OCI-LY1 (cell line): Measurements from ENCODE around the gene MFAP3.

Experiments
- H2AFZ ChIP-seq: fragments of 200-600 bp; sonication (generic), shearing (Covaris generic); 2 replicates; pipeline ENCODE4 v1.6.0; 2014; ENCODE audit warnings: antibody characterized with exemption, mild to moderate bottlenecking, low read length
- H3F3A ChIP-seq: fragments of 200-600 bp; sonication (generic), shearing (Covaris generic); 2 replicates; pipeline ENCODE4 v1.6.0; 2014; ENCODE audit warnings: mild to moderate bottlenecking, antibody characterized with exemption, low read length, moderate library complexity; ENCODE audit not compliant: insufficient read depth
- H3K27ac ChIP-seq: fragments of 200-600 bp; sonication (generic); 2 replicates; pipeline ENCODE4 v1.5.1; 2014; ENCODE audit warnings: low read length, mixed run types, mild to moderate bottlenecking, low read depth; ENCODE audit not compliant: poor library complexity, severe bottlenecking
- H3K27me3 ChIP-seq: fragments of 200-600 bp; sonication (generic); 2 replicates; pipeline ENCODE4 v1.6.0; 2014; ENCODE audit warnings: antibody characterized with exemption, mild to moderate bottlenecking, low read length, moderate library complexity; ENCODE audit not compliant: insufficient read depth
- H3K36me3 ChIP-seq: fragments of 200-600 bp; sonication (generic); 2 replicates; pipeline ENCODE4 v1.6.1; 2014; ENCODE audit warnings: mild to moderate bottlenecking, antibody characterized with exemption, low read length, moderate library complexity, mixed read lengths; ENCODE audit not compliant: insufficient read depth
- H3K4me1 ChIP-seq: fragments of 200-600 bp; sonication (generic); 2 replicates; pipeline ENCODE4 v1.5.1; 2014; ENCODE audit warnings: mild to moderate bottlenecking, low read length, moderate library complexity; ENCODE audit not compliant: insufficient read depth, severe bottlenecking
- H3K4me2 ChIP-seq: fragments of 200-600 bp; sonication (generic), shearing (Covaris generic); 2 replicates; pipeline ENCODE4 v1.6.1; 2014; ENCODE audit warnings: low read length
- H3K4me3 ChIP-seq: fragments of 200-600 bp; sonication (generic); 2 replicates; pipeline ENCODE4 v1.5.1; 2014; ENCODE audit warnings: low read length, low read depth, mild to moderate bottlenecking, mixed read lengths; ENCODE audit not compliant: poor library complexity, severe bottlenecking
- H3K79me2 ChIP-seq: fragments of 200-600 bp; shearing (Covaris generic); 2 replicates; pipeline ENCODE4 v1.6.1; 2016; ENCODE audit warnings: mixed run types, low read length, mixed read lengths; ENCODE audit not compliant: insufficient read depth
- H3K9ac ChIP-seq: fragments of 200-600 bp; sonication (generic), shearing (Covaris generic); 2 replicates; pipeline ENCODE4 v1.6.1; 2014; ENCODE audit warnings: mild to moderate bottlenecking, low read length, mixed read lengths
- H3K9me2 ChIP-seq: fragments of 200-600 bp; sonication (generic), shearing (Covaris generic); 2 replicates; pipeline ENCODE4 v1.6.1; 2014; ENCODE audit warnings: low read depth, mild to moderate bottlenecking, low read length, mixed read lengths
- H3K9me3 ChIP-seq: fragments of 200-600 bp; shearing (Covaris generic); 2 replicates; pipeline ENCODE4 v1.6.1; 2014; ENCODE audit warnings: low read length, mixed read lengths
- H4K20me1 ChIP-seq: fragments of 200-600 bp; sonication (generic), shearing (Covaris generic); 2 replicates; pipeline ENCODE4 v1.6.0; 2016; ENCODE audit warnings: mild to moderate bottlenecking, low read length; ENCODE audit not compliant: insufficient read depth
- EZH2 ChIP-seq: fragments of 200-600 bp; sonication (generic), shearing (Covaris generic); IDR thresholded peaks from 2 replicates; pipeline ENCODE4 v1.8.0; 2017; ENCODE audit warnings: borderline replicate concordance, mixed run types, mild to moderate bottlenecking, antibody characterized with exemption, low read length, moderate library complexity, mixed read lengths
- TF ChIP-seq, protein P1 (sequence below): fragments of 200-600 bp; sonication (generic), shearing (Covaris generic); IDR thresholded peaks from 2 replicates; pipeline ENCODE4 v1.5.1; 2017; ENCODE audit warnings: mild to moderate bottlenecking, antibody characterized with exemption, low read length, moderate library complexity, mixed read lengths

MFAP3 gene

DNA sequence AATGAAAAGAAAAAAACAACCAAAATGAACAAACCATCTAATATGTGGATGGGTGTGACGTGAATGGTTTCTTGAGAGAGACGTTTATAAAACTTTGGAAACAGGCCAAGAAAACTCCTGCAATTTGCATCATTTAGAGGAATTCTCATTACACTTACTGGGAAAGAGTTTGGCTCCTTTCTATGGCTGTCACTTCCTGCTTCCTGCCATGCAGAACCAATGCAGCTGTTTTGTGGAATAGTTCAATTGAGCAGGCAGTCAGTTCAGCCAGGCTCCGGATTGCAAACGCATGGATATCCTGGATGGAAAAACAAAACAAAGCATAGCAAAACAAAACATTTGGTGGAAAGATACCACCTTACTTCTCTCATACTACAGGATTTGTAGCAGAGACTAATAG lies 36.7 kb upstream of the MFAP3 start:
- no peaks in the 10 kb centered on the region for H3K9me3 ChIP-seq
- no peaks in the 10 kb centered on the region; the same call in 1 of the 2 replicates for H3F3A ChIP-seq
- no peaks in the 10 kb centered on the region for H3K27me3 ChIP-seq
- no peak overlapping the region for H3K9ac ChIP-seq
- no peaks in the 10 kb centered on the region for H3K4me1 ChIP-seq
- no peak overlapping the region for H3K4me3 ChIP-seq
- TF ChIP-seq, protein P1, sequence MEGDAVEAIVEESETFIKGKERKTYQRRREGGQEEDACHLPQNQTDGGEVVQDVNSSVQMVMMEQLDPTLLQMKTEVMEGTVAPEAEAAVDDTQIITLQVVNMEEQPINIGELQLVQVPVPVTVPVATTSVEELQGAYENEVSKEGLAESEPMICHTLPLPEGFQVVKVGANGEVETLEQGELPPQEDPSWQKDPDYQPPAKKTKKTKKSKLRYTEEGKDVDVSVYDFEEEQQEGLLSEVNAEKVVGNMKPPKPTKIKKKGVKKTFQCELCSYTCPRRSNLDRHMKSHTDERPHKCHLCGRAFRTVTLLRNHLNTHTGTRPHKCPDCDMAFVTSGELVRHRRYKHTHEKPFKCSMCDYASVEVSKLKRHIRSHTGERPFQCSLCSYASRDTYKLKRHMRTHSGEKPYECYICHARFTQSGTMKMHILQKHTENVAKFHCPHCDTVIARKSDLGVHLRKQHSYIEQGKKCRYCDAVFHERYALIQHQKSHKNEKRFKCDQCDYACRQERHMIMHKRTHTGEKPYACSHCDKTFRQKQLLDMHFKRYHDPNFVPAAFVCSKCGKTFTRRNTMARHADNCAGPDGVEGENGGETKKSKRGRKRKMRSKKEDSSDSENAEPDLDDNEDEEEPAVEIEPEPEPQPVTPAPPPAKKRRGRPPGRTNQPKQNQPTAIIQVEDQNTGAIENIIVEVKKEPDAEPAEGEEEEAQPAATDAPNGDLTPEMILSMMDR: no peak
- no peak for TF ChIP-seq EZH2
- H3K36me3 ChIP-seq: peaks cover 36% of the 10 kb centered on the region
- H3K9me2 ChIP-seq: no peaks in the 10 kb centered on the region
- H3K27ac ChIP-seq: no peak overlapping the region
- no peak overlapping the region for H2AFZ ChIP-seq
- H4K20me1 ChIP-seq: no peaks in the 10 kb centered on the region
- no peaks in the 10 kb centered on the region for H3K79me2 ChIP-seq
- no peak overlapping the region for H3K4me2 ChIP-seq

DNA sequence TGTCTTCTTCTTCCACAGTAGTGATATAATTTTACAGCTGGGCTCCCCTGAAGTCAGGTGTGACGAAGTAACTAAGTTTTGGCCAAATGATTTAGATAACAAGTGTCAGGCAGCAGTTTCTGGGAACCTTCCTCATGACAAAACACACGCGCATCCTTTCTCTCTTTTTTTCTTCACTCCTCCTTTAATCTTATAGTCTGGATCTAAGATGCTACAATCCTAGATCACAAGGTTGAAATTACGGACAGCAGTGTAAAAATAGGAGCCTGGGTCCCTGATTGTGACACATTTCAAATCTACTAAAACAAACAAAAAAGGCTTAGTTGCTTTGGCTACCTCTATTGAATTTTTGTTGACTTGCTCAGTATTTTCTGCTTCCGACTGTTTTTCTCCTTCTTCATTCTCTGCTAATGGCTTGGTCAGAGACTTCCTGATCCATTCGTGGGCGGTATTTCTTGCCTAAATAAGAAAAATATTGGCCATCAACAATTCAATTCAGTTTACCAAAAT lies 36.2 kb upstream of the MFAP3 start:
- H3K27ac ChIP-seq: no peak overlapping the region
- no peak overlapping the region for H3K9ac ChIP-seq
- no peaks in the 10 kb centered on the region for H3K9me3 ChIP-seq
- H2AFZ ChIP-seq: no peak overlapping the region
- no peaks in the 10 kb centered on the region; the same call in 1 of the 2 replicates for H3F3A ChIP-seq
- H3K36me3 ChIP-seq: peaks cover 31% of the 10 kb centered on the region
- no peak overlapping the region for H3K4me3 ChIP-seq
- H3K9me2 ChIP-seq: no peaks in the 10 kb centered on the region
- H3K79me2 ChIP-seq: no peaks in the 10 kb centered on the region
- H4K20me1 ChIP-seq: no peaks in the 10 kb centered on the region
- H3K4me2 ChIP-seq: no peak overlapping the region
- H3K4me1 ChIP-seq: no peaks in the 10 kb centered on the region
- TF ChIP-seq, protein P1: no peak
- TF ChIP-seq EZH2: no peak
- no peaks in the 10 kb centered on the region for H3K27me3 ChIP-seq

DNA sequence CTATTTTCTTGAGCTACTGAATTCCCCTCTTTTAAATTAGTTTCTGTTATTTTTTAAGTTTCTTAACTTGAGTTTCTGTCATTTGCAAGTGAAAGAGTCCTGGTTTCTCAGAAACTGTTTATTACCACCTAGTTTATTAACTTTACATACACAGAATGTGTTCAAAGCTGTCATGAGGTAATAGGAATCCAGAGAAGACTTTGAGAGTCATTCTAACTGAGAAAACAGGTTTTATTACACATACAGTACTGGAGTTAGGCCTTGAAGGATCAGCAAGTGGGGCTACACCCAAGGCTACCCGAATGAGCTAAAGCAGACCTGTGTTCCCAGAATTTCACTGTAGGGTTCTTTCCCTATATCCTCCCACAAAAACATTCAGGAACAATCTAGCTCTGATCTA lies 33.1 kb upstream of the MFAP3 start:
- Histone ChIP-seq H3K9ac (no peak overlapping the region), H3K36me3 (peaks cover 15% of the 10 kb centered on the region), H3K4me1 (no peaks in the 10 kb centered on the region), H3F3A (no peaks in the 10 kb centered on the region; the same call in 1 of the 2 replicates), H4K20me1 (no peaks in the 10 kb centered on the region), H3K9me2 (no peaks in the 10 kb centered on the region), H3K27me3 (no peaks in the 10 kb centered on the region), H3K79me2 (no peaks in the 10 kb centered on the region), H2AFZ (no peak overlapping the region), H3K4me3 (no peak overlapping the region), H3K27ac (no peak overlapping the region), H3K9me3 (no peaks in the 10 kb centered on the region), H3K4me2 (no peak overlapping the region)
- TF ChIP-seq EZH2: no peak
- TF ChIP-seq, protein P1: no peak
